Parathyroid adenoma (tissue), 2 donors: Measurements from ENCODE around the gene NEGR1.

Experiments
- H2AFZ ChIP-seq: fragments of 300-600 bp; sonication (generic); one replicate; pipeline ENCODE4 v1.7.0; 2017; ENCODE audit warnings: antibody characterized with exemption, mild to moderate bottlenecking
- H3K27ac ChIP-seq: fragments of 300-600 bp; sonication (generic); one replicate; pipeline ENCODE4 v1.7.0; 2017
- H3K27me3 ChIP-seq: fragments of 300-600 bp; sonication (generic); one replicate; pipeline ENCODE4 v1.7.0; 2017; ENCODE audit warnings: low read length; ENCODE audit not compliant: control insufficient read depth, insufficient read depth
- H3K36me3 ChIP-seq: fragments of 300-600 bp; sonication (generic); one replicate; pipeline ENCODE4 v1.7.0; 2017; ENCODE audit warnings: low read length; ENCODE audit not compliant: control insufficient read depth, insufficient read depth
- H3K4me1 ChIP-seq: fragments of 300-600 bp; sonication (generic); one replicate; pipeline ENCODE4 v1.7.0; 2017; ENCODE audit warnings: control low read depth
- H3K4me2 ChIP-seq: fragments of 300-600 bp; sonication (generic); one replicate; pipeline ENCODE4 v1.7.0; 2017; ENCODE audit warnings: low read length
- H3K4me3 ChIP-seq: fragments of 300-600 bp; sonication (generic); one replicate; pipeline ENCODE4 v1.7.0; 2017; ENCODE audit warnings: low read depth, low read length
- H3K79me2 ChIP-seq: fragments of 300-600 bp; sonication (generic); one replicate; pipeline ENCODE4 v1.7.0; 2017; ENCODE audit warnings: control low read depth
- H3K9ac ChIP-seq: fragments of 300-600 bp; sonication (generic); one replicate; pipeline ENCODE4 v1.7.0; 2017; ENCODE audit warnings: mild to moderate bottlenecking
- H3K9me3 ChIP-seq: fragments of 300-600 bp; sonication (generic); one replicate; pipeline ENCODE4 v1.7.0; 2017; ENCODE audit warnings: low read length; ENCODE audit not compliant: control insufficient read depth
- TF ChIP-seq, protein P1 (sequence below): fragments of 300-600 bp; sonication (generic); IDR thresholded peaks from one replicate; pipeline ENCODE4 v1.7.0; 2017; ENCODE audit warnings: antibody characterized with exemption, mild to moderate bottlenecking
- donor health status: primary hyperparathyroidism.

Gene NEGR1

GRCh38 chr1:72182859-72183258, 99.5 kb downstream of the NEGR1 start:
- H3K9ac ChIP-seq: no peak overlapping the region
- H3K4me3 ChIP-seq: no peak overlapping the region
- no peaks in the 10 kb centered on the region for H3K79me2 ChIP-seq
- H3K9me3 ChIP-seq: no peaks in the 10 kb centered on the region
- TF ChIP-seq, protein P1, sequence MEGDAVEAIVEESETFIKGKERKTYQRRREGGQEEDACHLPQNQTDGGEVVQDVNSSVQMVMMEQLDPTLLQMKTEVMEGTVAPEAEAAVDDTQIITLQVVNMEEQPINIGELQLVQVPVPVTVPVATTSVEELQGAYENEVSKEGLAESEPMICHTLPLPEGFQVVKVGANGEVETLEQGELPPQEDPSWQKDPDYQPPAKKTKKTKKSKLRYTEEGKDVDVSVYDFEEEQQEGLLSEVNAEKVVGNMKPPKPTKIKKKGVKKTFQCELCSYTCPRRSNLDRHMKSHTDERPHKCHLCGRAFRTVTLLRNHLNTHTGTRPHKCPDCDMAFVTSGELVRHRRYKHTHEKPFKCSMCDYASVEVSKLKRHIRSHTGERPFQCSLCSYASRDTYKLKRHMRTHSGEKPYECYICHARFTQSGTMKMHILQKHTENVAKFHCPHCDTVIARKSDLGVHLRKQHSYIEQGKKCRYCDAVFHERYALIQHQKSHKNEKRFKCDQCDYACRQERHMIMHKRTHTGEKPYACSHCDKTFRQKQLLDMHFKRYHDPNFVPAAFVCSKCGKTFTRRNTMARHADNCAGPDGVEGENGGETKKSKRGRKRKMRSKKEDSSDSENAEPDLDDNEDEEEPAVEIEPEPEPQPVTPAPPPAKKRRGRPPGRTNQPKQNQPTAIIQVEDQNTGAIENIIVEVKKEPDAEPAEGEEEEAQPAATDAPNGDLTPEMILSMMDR: no peak
- H2AFZ ChIP-seq: no peak overlapping the region
- no peaks in the 10 kb centered on the region for H3K27me3 ChIP-seq
- H3K4me1 ChIP-seq: no peaks in the 10 kb centered on the region
- H3K4me2 ChIP-seq: no peak overlapping the region
- H3K36me3 ChIP-seq: no peaks in the 10 kb centered on the region
- no peak overlapping the region for H3K27ac ChIP-seq

- Histone ChIP-seq H3K4me2 (no peak overlapping the region), H3K27ac (no peak overlapping the region)
Observed at GRCh38 chr1:72178266-72178665, 104.1 kb downstream of the NEGR1 start.

GRCh38 chr1:72177711-72178110, 104.6 kb downstream of the NEGR1 start:
- TF ChIP-seq, protein P1: no peak
- no peaks in the 10 kb centered on the region for H3K79me2 ChIP-seq

More at GRCh38 chr1:72178266-72178665, 104.1 kb downstream of the NEGR1 start:
- Histone ChIP-seq H2AFZ (no peak overlapping the region), H3K9ac (no peak overlapping the region), H3K79me2 (no peaks in the 10 kb centered on the region), H3K36me3 (no peaks in the 10 kb centered on the region), H3K4me3 (no peak overlapping the region), H3K27me3 (no peaks in the 10 kb centered on the region), H3K9me3 (no peaks in the 10 kb centered on the region), H3K4me1 (no peaks in the 10 kb centered on the region)
- TF ChIP-seq, protein P1: no peak

DNA sequence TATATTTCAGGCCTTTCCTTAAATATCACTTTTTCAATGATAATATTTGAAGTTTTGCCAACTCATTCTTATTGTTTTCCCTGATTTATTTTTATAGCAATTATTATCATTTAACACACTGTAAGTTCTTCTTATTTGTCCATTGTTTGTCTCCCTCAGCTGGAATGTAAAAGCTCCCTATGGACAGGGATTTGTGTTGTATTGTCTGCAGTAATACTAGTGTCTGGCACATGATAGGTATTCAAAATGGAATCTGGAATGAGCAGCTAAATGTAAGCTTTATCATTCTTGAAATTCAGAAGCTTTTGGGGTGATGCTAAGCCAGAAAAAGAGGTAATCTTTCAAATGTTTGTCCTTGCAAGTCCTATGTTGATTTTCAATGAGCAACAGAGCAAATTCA, 112.1 kb downstream of the NEGR1 start:
- TF ChIP-seq, protein P1: no peak
- no peaks in the 10 kb centered on the region for H3K79me2 ChIP-seq
- no peaks in the 10 kb centered on the region for H3K4me1 ChIP-seq
- no peaks in the 10 kb centered on the region for H3K36me3 ChIP-seq
- H3K27ac ChIP-seq: no peak overlapping the region
- no peaks in the 10 kb centered on the region for H3K27me3 ChIP-seq
- H3K4me2 ChIP-seq: no peak overlapping the region
- H3K4me3 ChIP-seq: no peak overlapping the region
- H3K9ac ChIP-seq: no peak overlapping the region
- no peaks in the 10 kb centered on the region for H3K9me3 ChIP-seq
- H2AFZ ChIP-seq: no peak overlapping the region

More at GRCh38 chr1:72177711-72178110, 104.6 kb downstream of the NEGR1 start:
- no peaks in the 10 kb centered on the region for H3K4me1 ChIP-seq
- H3K27me3 ChIP-seq: no peaks in the 10 kb centered on the region
- no peaks in the 10 kb centered on the region for H3K9me3 ChIP-seq
- no peak overlapping the region for H3K9ac ChIP-seq
- no peak overlapping the region for H3K4me3 ChIP-seq
- no peaks in the 10 kb centered on the region for H3K36me3 ChIP-seq
- H3K4me2 ChIP-seq: no peak overlapping the region
- no peak overlapping the region for H3K27ac ChIP-seq
- H2AFZ ChIP-seq: no peak overlapping the region

- Histone ChIP-seq H3K4me2 (no peak overlapping the region), H3K9ac (no peak overlapping the region), H2AFZ (no peak overlapping the region), H3K27me3 (no peaks in the 10 kb centered on the region), H3K79me2 (no peaks in the 10 kb centered on the region), H3K9me3 (no peaks in the 10 kb centered on the region), H3K36me3 (no peaks in the 10 kb centered on the region), H3K4me1 (no peaks in the 10 kb centered on the region), H3K27ac (no peak overlapping the region), H3K4me3 (no peak overlapping the region)
- TF ChIP-seq, protein P1: no peak
Observed at GRCh38 chr1:72166426-72166825, 115.9 kb downstream of the NEGR1 start.
